Breast epithelium (tissue), 4 donors: Measurements from ENCODE around the gene ODAD3. TPM values are rescaled to one million over a fixed set of nuclear protein-coding genes. Genes with fewer than 3 reads are reported as not detected.

Experiments used
- DNase-seq, 2 donors: peaks; one replicate each; pipeline ENCODE4 v3.0.0-alpha.2; 2019; ENCODE audit warnings: low spot score in 2 of 2
- H3K27ac ChIP-seq, 2 donors: fragments of 200-600 bp; sonication (generic) in 1 of 2; one replicate each; pipeline ENCODE4 v1.5.1; 2016 to 2019; ENCODE audit warnings: mild to moderate bottlenecking in 1 of 2
- H3K27me3 ChIP-seq, 2 donors: fragments of 200-600 bp; sonication (generic) in 1 of 2; one replicate each; pipeline versions ENCODE4 v1.5.1 to v1.6.0; 2017 to 2019; ENCODE audit warnings: control low read depth in 1 of 2, mild to moderate bottlenecking in 1 of 2
- H3K36me3 ChIP-seq: fragments of 200-600 bp; one replicate; pipeline ENCODE4 v1.5.1; 2019
- H3K4me1 ChIP-seq, 2 donors: fragments of 200-600 bp; sonication (generic); one replicate each; pipeline ENCODE4 v1.5.1; 2016 to 2019; ENCODE audit warnings: control low read depth in 1 of 2
- H3K4me3 ChIP-seq, 3 donors: fragments of 200-600 bp; sonication (generic); 1 replicate in 2 of 3; 2 replicates in 1 of 3; pipeline ENCODE4 v1.5.1; 2016 to 2019; ENCODE audit warnings: mild to moderate bottlenecking in 3 of 3, moderate library complexity in 2 of 3
- H3K9me3 ChIP-seq, 2 donors: fragments of 200-600 bp; sonication (generic) in 1 of 2; one replicate each; pipeline ENCODE4 v1.5.1; 2016 to 2019; ENCODE audit warnings: control low read depth in 1 of 2
- POLR2A ChIP-seq: fragments of 450-650 bp; IDR thresholded peaks from one replicate; pipeline ENCODE4 v1.6.1; 2016; ENCODE audit warnings: antibody characterized with exemption, mild to moderate bottlenecking, moderate library complexity
- POLR2AphosphoS5 ChIP-seq, 3 donors: sonication (generic); formaldehyde crosslinking; IDR thresholded peaks; one replicate each; pipeline ENCODE4 v1.6.1; 2017; ENCODE audit warnings: antibody characterized with exemption in 3 of 3
- intact Hi-C: fragments of 100-400 bp; cut with DNase I; formaldehyde crosslinking; loops from one replicate; pipeline ENCODE4 v1.15.1; 2023; ENCODE audit warnings: low total_unique reads
- total RNA-seq, 3 donors: library from RNA; depleted of rRNA; stranded (reverse); fragments of >200 nt; gene quantifications; one replicate each; pipeline ENCODE4 v1.1.0, GENCODE V29; 2016
- TF ChIP-seq, protein P1 (sequence below), 3 donors: fragments of 450-650 bp; IDR thresholded peaks; one replicate each; pipeline ENCODE4 v1.5.1; 2016 to 2017; ENCODE audit warnings: antibody characterized with exemption in 3 of 3, mild to moderate bottlenecking in 3 of 3, moderate library complexity in 3 of 3

ODAD3 gene
- total RNA-seq, 3 donors from 2014 or later: 0.33 to 0.59 TPM; not detected in 1

DNA sequence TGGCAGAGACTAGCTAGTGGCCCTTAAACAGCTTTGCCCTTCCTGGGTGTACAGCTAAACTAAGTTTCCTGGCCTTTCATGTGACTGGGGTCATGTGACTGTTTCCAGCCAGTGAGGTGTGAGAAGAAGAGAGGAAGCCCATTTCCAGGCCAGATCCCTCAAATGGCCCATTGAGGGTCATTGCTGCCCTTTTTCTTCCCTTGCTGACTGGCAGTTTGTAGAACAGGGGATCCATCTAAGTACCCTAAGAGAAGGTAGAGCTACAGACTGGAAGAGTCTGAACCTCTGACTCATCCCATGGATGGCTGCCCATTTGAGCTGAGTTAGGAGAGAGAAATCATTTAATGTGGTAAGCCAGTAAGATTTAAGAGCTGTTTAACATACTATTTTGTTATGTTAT, 57.7 kb downstream of the ODAD3 start:
- TF ChIP-seq, protein P1, sequence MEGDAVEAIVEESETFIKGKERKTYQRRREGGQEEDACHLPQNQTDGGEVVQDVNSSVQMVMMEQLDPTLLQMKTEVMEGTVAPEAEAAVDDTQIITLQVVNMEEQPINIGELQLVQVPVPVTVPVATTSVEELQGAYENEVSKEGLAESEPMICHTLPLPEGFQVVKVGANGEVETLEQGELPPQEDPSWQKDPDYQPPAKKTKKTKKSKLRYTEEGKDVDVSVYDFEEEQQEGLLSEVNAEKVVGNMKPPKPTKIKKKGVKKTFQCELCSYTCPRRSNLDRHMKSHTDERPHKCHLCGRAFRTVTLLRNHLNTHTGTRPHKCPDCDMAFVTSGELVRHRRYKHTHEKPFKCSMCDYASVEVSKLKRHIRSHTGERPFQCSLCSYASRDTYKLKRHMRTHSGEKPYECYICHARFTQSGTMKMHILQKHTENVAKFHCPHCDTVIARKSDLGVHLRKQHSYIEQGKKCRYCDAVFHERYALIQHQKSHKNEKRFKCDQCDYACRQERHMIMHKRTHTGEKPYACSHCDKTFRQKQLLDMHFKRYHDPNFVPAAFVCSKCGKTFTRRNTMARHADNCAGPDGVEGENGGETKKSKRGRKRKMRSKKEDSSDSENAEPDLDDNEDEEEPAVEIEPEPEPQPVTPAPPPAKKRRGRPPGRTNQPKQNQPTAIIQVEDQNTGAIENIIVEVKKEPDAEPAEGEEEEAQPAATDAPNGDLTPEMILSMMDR (IDR thresholded peaks at IDR 0.05): no peak
- no peak for TF ChIP-seq POLR2A
- TF ChIP-seq POLR2AphosphoS5 (IDR thresholded peaks at IDR 0.05): no peak
- H3K4me1 ChIP-seq: peaks cover 6 to 9% of the 10 kb centered on the region in 2 donors
- no peaks in the 10 kb centered on the region for H3K36me3 ChIP-seq
- H3K27me3 ChIP-seq: peaks cover 0 to 3% of the 10 kb centered on the region in 2 donors
- no peak for DNase-seq
- peak overlapping the region; percentile 35 to 67 for H3K27ac ChIP-seq
- no peak overlapping the region for H3K4me3 ChIP-seq
- no peaks in the 10 kb centered on the region for H3K9me3 ChIP-seq
- intact Hi-C loops: no loop called here

DNA sequence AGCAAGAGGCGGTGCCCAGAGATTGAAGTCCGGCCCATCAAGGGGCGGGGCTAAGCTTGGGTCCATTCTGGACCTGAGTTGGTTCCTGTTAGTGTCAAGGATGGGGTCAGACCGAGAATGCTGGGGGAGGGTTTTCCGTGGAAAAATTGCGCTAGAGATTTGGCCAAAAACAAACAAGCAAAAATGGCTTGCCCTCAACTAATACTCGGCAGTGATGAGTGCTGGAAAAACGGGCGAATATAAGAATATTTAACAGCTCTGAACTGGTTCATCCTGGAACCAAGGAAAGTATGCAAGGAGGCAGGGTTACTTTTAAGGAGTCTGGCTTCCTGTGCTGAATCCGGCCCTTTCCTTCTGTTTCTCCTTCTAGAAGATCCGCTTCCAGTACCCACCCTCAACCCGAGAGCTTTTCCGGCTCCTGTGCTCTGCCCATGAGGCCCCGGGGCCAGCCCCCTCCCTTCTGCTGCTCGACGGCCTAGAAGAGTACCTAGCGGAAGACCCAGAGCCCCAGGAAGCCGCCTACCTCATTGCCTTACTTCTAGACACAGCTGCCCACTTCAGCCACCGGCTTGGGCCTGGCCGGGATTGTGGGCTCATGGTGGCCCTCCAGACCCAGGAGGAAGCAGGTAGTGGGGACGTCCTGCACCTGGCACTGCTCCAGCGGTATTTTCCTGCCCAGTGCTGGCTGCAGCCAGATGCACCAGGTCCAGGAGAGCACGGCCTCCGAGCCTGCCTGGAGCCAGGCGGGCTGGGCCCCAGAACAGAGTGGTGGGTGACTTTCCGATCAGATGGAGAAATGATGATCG, 59.6 kb downstream of the ODAD3 start:
- H3K4me3 ChIP-seq: peak overlapping the region; percentile 60 to 64 (median 63)
- no peaks in the 10 kb centered on the region for H3K9me3 ChIP-seq
- peaks cover 0 to 6% of the 10 kb centered on the region in 2 donors for H3K4me1 ChIP-seq
- H3K27ac ChIP-seq: peak overlapping the region; percentile 91 to 97
- H3K36me3 ChIP-seq: no peaks in the 10 kb centered on the region
- no peaks in the 10 kb centered on the region for H3K27me3 ChIP-seq
- TF ChIP-seq POLR2AphosphoS5 (IDR thresholded peaks at IDR 0.05): peak in 1 of 3 donors; percentile 12
- TF ChIP-seq, protein P1 (IDR thresholded peaks at IDR 0.05): no peak
- no peak for TF ChIP-seq POLR2A
- peak in 1 of 2 donors; percentile 56 for DNase-seq
- intact Hi-C loops: no loop called here

DNA sequence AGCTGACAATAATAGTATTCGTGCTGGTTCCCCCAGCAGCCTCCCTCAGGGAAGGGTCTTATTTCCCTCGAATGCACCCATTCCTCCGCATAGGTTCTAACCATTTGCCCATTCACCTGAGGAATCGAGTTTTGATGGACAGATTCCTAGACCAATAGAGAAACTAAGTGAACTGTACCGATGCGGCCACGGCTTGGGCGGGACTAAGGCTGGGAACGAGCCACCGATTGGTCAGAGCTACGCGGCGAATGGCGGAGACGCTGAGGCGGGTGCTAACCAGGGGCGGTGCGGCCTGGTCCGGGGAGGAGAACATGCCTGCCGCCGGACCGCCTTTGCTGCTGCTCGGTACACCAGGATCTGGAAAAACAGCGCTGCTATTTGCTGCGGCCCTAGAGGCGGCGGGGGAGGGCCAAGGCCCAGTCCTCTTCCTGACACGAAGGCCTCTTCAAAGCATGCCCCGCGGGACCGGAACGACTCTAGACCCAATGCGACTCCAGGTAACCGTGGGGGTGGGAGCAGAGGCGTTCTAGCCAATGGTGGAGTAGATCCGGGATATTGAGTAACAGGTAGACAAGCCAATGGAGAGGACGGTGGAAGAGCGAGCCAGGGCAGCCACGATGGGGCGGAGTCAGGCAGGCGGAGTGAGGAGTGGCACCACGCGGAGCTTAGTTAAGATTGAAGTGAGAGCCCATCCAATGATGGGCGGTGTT, 60.3 kb downstream of the ODAD3 start, which contains the start of gene SWSAP1:
SWSAP1 (plus strand) TSS at position 234 of the 710 bp plus-strand sequence; CDS start at position 249, 15 bp downstream.
- peak within 1 kb of the TSS; percentile 60 to 64 (median 63) for H3K4me3 ChIP-seq
- peak; percentile 98 to 100 for DNase-seq
- no peaks in the 10 kb centered on the region for H3K27me3 ChIP-seq
- H3K4me1 ChIP-seq: peaks cover 0 to 6% of the 10 kb centered on the region in 2 donors
- no peaks in the 10 kb centered on the region for H3K9me3 ChIP-seq
- TF ChIP-seq, protein P1 (IDR thresholded peaks at IDR 0.05): no peak
- TF ChIP-seq POLR2AphosphoS5 (IDR thresholded peaks at IDR 0.05) (peak in 2 of 3 donors; percentile 87 to 90), POLR2A (peak; percentile 36)
- peak within 1 kb of the TSS; percentile 91 to 97 for H3K27ac ChIP-seq
- intact Hi-C loops: no loop called here
- H3K36me3 ChIP-seq: no peaks in the 10 kb centered on the region

DNA sequence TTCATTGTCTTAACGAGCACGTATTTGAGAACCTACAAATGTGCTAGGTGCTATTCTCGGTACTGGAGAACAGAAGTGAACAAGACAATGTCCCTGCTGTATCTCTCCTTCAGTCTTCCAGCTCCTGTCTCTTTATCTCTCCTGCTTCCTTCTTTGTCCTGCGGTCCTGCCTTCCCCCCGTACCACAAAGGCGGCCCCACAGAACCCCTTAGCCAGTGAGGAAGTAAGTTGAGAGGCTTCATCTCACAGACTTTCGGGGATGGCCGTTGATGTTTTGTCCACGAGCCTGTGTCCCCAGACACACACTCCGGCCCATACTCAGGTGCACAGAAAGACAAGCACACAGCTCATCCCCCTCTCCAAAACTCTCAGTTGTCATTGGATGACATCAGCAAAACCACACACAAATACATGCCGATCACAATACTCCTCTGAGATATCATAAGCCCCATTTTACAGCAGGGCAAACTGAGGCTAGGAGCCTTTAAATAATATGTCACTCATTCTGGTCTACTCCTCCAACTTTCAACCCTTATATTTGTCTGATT, 61.0 kb downstream of the ODAD3 start:
- no peak for DNase-seq
- Histone ChIP-seq H3K27me3 (no peaks in the 10 kb centered on the region), H3K4me1 (peaks cover 0 to 6% of the 10 kb centered on the region in 2 donors), H3K9me3 (no peaks in the 10 kb centered on the region), H3K36me3 (no peaks in the 10 kb centered on the region), H3K4me3 (peak overlapping the region; percentile 60 to 64 (median 63)), H3K27ac (peak overlapping the region; percentile 91 to 97)
- no peak for TF ChIP-seq POLR2AphosphoS5 (IDR thresholded peaks at IDR 0.05)
- no peak for TF ChIP-seq POLR2A
- TF ChIP-seq, protein P1 (IDR thresholded peaks at IDR 0.05): no peak
- intact Hi-C loops: no loop called here
